Neural progenitor cell (in vitro differentiated cells): ENCODE results near the gene AGMO.

ENCODE experiments used
- CTCF ChIP-seq: fragments of 200-600 bp; sonication (generic); IDR thresholded peaks from 2 replicates; pipeline ENCODE4 v1.5.1; 2017; ENCODE audit warnings: antibody characterized with exemption, mild to moderate bottlenecking
- EZH2 ChIP-seq: fragments of 200-600 bp; sonication (generic); IDR thresholded peaks from 2 replicates; pipeline ENCODE4 v1.6.1; 2017; ENCODE audit warnings: antibody characterized with exemption, mild to moderate bottlenecking, moderate library complexity
- EZH2phosphoT487 ChIP-seq: fragments of 200-600 bp; sonication (generic); IDR thresholded peaks from 2 replicates; pipeline ENCODE4 v1.6.1; 2017; ENCODE audit warnings: antibody characterized with exemption

GRCh38 chr7:15308821-15309220 is 253.0 kb downstream of the AGMO start:
- no peak for TF ChIP-seq EZH2
- TF ChIP-seq CTCF: no peak
- no peak for TF ChIP-seq EZH2phosphoT487
